HCT116 (cell line): ENCODE results near the gene TRIM14.
"Not testable (repeated sequence)": the region's sequence is repeated elsewhere in the genome, so short reads cannot be mapped to it uniquely, and the experiment has no call there.

Experiments used
- ATF3 ChIP-seq: IDR thresholded peaks from 2 replicates; pipeline ENCODE4 v1.6.1; 2012
- CBX3 ChIP-seq: IDR thresholded peaks from 2 replicates; pipeline ENCODE4 v1.6.1; 2012; ENCODE audit warnings: low read depth
- EZH2 ChIP-seq: fragments of 200-600 bp; sonication (generic); IDR thresholded peaks from 2 replicates; pipeline ENCODE4 v1.6.1; 2017; ENCODE audit warnings: antibody characterized with exemption, mixed run types
- EZH2phosphoT487 ChIP-seq: fragments of 200-600 bp; IDR thresholded peaks from 2 replicates; pipeline ENCODE4 v1.6.1; 2018; ENCODE audit warnings: antibody characterized with exemption, borderline replicate concordance
- POLR2A ChIP-seq: IDR thresholded peaks from 2 replicates; pipeline ENCODE4 v1.7.0; 2011; ENCODE audit warnings: borderline replicate concordance; ENCODE audit not compliant: insufficient read depth, insufficient read length; ENCODE audit errors: extremely low read depth
- POLR2AphosphoS5 ChIP-seq: IDR thresholded peaks from 2 replicates; pipeline ENCODE4 v1.6.1; 2011; ENCODE audit warnings: mild to moderate bottlenecking, low read depth, low read length, moderate library complexity
- SIN3A ChIP-seq: IDR thresholded peaks from 2 replicates; pipeline ENCODE4 v1.6.1; 2012; ENCODE audit warnings: low read depth
- YY1 ChIP-seq: IDR thresholded peaks from 2 replicates; pipeline ENCODE4 v1.6.1; 2011; ENCODE audit warnings: low read length, low read depth, moderate library complexity, mild to moderate bottlenecking; ENCODE audit not compliant: insufficient replicate concordance; ENCODE audit errors: extremely low read depth
- TF ChIP-seq, protein P1 (sequence below), 3 experiments: fragments of 200-600 bp in 1 of 3; sonication (generic) in 1 of 3; IDR thresholded peaks in 2 of 3; conservative IDR thresholded peaks in 1 of 3; 2 replicates each; pipeline ENCODE4 v1.5.1; 2012 to 2017; ENCODE audit warnings: low read depth in 2 of 3, low read length in 2 of 3, antibody characterized with exemption in 1 of 3, borderline replicate concordance in 1 of 3, control low read depth in 1 of 3, mild to moderate bottlenecking in 1 of 3, mixed read lengths in 1 of 3, mixed run types in 1 of 3, moderate library complexity in 1 of 3; ENCODE audit not compliant: insufficient read depth in 1 of 3
- TF ChIP-seq, protein P2 (sequence below): IDR thresholded peaks from 2 replicates; pipeline ENCODE4 v1.6.1; 2012; ENCODE audit warnings: low read depth
- TF ChIP-seq, protein P3 (sequence below): IDR thresholded peaks from 2 replicates; pipeline ENCODE4 v1.6.1; 2012

DNA sequence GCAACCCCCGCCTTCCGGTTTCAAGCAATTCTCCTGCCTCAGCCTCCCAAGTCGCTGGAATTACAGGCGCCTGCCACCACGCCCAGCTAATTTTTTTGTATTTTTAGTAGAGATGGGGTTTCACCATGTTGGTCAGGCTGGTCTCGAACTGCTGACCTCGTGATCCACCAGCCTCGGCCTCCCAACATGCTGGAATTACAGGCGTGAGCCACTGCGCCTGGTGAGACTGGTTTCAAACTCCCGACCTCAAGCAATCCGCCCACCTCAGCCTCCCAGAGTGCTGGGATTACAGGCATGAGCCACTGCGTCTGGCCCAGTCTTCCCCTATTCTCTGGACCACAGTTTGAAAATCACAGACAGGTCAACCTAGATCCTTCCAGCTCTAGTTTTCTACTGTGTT is 5.1 kb upstream of the TRIM14 start:
- not testable (repeated sequence) for TF ChIP-seq POLR2A, EZH2phosphoT487, SIN3A, POLR2AphosphoS5, YY1, EZH2, CBX3, ATF3
- TF ChIP-seq, protein P1, sequence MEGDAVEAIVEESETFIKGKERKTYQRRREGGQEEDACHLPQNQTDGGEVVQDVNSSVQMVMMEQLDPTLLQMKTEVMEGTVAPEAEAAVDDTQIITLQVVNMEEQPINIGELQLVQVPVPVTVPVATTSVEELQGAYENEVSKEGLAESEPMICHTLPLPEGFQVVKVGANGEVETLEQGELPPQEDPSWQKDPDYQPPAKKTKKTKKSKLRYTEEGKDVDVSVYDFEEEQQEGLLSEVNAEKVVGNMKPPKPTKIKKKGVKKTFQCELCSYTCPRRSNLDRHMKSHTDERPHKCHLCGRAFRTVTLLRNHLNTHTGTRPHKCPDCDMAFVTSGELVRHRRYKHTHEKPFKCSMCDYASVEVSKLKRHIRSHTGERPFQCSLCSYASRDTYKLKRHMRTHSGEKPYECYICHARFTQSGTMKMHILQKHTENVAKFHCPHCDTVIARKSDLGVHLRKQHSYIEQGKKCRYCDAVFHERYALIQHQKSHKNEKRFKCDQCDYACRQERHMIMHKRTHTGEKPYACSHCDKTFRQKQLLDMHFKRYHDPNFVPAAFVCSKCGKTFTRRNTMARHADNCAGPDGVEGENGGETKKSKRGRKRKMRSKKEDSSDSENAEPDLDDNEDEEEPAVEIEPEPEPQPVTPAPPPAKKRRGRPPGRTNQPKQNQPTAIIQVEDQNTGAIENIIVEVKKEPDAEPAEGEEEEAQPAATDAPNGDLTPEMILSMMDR (IDR thresholded peaks at IDR 0.05 in 2 of 3, conservative IDR thresholded peaks at IDR 0.05 in 1 of 3; ENCODE audit: borderline replicate concordance in 1 of 3, insufficient read depth in 1 of 3, low read depth in 2 of 3, low read length in 2 of 3) = not testable (repeated sequence)
- TF ChIP-seq, protein P2, sequence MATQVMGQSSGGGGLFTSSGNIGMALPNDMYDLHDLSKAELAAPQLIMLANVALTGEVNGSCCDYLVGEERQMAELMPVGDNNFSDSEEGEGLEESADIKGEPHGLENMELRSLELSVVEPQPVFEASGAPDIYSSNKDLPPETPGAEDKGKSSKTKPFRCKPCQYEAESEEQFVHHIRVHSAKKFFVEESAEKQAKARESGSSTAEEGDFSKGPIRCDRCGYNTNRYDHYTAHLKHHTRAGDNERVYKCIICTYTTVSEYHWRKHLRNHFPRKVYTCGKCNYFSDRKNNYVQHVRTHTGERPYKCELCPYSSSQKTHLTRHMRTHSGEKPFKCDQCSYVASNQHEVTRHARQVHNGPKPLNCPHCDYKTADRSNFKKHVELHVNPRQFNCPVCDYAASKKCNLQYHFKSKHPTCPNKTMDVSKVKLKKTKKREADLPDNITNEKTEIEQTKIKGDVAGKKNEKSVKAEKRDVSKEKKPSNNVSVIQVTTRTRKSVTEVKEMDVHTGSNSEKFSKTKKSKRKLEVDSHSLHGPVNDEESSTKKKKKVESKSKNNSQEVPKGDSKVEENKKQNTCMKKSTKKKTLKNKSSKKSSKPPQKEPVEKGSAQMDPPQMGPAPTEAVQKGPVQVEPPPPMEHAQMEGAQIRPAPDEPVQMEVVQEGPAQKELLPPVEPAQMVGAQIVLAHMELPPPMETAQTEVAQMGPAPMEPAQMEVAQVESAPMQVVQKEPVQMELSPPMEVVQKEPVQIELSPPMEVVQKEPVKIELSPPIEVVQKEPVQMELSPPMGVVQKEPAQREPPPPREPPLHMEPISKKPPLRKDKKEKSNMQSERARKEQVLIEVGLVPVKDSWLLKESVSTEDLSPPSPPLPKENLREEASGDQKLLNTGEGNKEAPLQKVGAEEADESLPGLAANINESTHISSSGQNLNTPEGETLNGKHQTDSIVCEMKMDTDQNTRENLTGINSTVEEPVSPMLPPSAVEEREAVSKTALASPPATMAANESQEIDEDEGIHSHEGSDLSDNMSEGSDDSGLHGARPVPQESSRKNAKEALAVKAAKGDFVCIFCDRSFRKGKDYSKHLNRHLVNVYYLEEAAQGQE = not testable (repeated sequence)
- TF ChIP-seq, protein P3, sequence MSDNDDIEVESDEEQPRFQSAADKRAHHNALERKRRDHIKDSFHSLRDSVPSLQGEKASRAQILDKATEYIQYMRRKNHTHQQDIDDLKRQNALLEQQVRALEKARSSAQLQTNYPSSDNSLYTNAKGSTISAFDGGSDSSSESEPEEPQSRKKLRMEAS = not testable (repeated sequence)
